NCI-H1436 (cell line): Measurements from ENCODE around the gene INPPL1.
"Not testable (repeated sequence)": the region's sequence is repeated elsewhere in the genome, so short reads cannot be mapped to it uniquely, and the experiment has no call there.

Source experiments
- DNase-seq: peaks from one replicate; lab custom pipeline; 2025; lab: John Stamatoyannopoulos, UW

INPPL1 gene

DNA sequence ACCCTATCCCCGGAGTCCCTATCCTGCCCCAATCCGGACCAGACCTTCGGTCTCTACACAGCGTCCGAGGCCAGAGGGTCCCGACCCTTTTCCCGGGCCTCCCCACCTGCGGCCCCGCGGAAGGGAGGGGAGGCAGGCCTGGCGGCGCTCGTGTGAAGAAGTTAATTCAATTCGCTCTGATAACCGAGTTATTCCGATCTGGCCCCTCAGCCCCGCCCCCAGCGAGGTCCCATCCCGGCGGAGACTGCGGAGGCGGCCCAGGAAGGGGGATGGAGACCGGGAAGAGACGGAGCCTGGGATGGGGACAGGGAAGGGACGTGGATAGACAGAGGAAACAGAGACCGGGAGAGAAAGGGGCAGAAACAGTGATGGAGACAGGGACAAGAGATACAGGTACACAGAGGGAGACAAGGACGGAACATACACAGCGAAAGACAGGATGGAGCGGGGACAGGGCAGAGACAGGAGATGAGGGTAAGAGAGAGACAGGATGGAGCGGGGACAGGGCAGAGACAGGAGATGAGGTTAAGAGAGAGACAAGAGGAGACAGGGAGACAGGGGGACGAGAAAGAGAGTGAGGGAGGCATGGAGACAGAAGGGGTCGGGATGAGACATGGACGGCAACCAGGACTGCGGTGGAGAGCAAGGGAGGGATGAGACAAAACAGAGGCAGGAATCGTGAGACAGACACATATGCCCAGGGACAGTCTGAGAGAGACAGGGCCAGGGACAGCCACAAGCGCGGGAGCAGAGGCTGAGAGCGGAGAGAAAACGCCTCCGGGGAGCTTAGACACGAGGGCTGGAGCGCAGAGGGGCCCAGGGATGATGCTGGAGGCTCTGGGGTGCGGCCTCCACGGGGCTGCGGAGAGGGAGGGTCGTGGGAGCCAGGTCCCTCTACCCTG lies 20.0 kb downstream of the INPPL1 start:
- no peak for DNase-seq

DNA sequence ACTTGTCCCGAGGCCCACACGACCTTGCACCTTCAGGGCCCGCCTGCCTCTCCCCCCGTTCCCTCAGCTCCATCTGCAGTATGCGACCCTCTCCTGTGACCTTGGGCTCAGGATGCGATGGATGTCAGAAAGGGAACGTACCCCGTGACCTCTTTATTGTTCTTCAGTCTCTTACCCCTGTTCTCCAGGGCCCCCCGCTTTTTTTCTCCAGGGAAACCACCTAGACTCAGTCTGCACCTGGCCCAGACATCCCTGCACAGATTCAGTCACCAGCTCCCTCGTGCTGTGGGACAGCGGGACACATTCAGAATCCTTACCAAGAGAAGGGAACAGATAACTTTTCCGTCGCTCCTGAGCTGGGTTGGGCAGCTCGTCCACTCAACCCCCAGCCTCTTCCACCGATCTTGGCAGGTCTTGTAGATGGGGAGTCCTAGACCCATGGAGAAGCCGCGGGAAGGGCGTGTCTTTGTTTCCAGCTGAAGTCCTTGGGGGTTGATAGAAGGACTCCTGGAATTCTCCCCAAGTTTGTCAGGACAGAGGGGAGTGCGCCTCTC lies 20.8 kb downstream of the INPPL1 start:
- no peak for DNase-seq

DNA sequence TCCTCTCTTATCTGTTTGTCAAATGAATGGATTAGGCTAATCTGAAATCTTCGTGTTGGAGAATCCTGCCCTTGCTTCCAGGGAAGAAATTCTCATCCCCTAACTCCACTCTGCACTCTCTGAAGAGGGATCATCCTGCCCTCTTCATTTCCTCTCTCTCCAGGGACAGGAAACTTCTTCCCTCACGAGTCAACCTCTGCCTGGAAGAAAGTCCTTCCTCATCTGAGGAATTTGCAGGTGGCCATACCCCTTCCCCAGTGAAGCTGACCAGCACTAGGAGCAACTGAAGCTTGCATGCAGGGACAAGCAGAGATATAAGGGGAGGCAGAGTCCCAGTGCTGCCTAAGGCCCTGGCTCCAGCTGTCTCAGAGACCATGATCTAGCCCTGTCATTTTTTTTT lies 23.0 kb downstream of the INPPL1 start:
- DNase-seq, result no peak

DNA sequence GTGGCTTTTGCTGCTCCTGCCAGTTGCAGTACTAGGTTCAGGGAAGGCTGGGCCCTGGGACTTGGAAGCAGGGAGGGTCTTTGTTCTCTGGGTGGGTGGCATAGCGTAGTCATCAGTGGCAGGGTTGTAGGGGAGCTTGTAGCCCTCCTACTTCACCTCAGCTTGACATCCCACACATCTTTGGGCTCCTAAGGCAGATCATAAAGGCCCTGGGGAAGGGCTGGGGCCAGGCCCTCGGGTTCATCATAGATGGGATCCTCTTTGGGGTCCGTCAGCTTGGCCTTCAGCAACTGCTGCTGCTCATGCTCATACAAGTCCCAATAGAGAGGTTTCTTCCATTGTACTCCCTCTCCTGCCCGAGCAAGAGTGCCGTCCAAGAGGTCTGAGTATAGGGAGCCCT lies 25.4 kb downstream of the INPPL1 start:
- no peak for DNase-seq

DNA sequence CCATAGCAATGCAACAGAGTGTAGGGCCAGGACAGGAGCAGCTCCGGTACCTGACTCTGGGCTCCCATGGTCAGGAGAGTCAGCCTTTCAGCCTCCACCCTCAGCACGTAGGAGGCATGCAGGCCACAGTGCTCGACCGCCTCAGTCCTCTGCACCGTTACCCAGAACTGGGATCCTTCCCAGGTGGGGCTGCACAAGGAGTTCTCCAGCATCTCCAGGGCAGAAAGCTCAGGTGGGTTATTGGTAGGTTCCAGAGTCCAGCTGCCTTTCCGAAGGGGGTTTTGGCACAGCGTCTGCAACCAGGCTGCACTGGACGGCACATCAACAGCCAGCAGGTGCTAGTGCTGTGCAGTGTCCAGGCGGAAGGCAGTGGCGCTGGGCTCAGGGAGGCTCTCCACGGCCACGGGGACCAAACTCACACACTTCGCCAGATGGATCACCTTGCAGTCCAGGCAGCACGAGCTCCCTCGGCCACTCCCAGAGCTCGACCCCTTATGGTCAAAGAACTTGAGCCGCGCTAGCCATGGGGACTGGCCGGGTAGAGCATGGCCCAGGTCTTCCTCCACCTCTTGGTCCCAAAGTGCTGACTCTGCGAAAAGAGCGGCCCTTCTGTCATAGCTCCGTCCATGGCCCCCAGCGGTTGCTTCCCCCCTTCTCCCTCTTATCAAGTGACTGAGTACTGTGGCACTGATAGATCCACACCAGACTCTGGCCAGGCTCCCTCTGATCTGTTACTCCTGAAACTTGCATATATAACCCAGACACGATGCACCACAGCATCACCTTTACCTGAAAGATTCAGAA lies 26.3 kb downstream of the INPPL1 start:
- DNase-seq, result no peak

DNA sequence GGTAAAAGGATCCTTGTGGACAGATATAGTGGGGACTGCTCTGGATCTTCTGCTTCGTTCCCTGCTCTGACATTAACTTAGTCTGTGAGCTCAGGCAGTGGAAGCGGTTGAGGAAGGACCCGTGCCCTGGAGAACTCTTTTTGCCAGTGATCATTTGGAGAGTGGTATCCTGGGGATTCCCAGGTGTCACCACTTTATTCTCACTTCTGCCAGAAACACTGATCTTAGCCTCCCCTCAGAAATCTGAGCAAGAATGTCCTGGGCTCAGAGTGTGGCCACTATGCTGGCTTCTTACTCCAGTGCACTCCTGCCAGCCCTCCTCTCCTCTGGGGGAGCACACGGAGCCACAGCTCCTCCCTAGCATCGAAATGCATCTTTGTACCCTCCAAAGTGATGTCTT lies 27.0 kb downstream of the INPPL1 start:
- DNase-seq, result no peak

DNA sequence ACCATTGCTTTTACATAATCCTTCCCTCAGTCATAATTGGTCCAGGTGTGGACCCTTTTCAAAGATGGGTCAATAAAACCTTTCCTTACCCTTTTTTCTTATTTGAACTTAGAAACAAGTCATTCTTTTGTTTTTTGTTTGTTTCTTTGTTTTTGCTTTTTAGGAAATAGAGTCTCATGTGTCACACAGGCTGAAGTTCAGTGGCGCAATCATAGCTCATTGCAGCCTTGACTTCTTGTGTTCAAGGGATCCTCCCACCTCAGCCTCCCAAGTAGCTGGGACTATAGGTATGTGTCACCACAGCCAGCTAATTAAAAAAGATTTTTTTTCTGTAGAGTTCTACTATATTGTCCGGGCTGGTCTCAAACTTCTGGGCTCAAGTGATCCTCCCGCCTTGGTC lies 28.8 kb downstream of the INPPL1 start:
- DNase-seq, result no peak

DNA sequence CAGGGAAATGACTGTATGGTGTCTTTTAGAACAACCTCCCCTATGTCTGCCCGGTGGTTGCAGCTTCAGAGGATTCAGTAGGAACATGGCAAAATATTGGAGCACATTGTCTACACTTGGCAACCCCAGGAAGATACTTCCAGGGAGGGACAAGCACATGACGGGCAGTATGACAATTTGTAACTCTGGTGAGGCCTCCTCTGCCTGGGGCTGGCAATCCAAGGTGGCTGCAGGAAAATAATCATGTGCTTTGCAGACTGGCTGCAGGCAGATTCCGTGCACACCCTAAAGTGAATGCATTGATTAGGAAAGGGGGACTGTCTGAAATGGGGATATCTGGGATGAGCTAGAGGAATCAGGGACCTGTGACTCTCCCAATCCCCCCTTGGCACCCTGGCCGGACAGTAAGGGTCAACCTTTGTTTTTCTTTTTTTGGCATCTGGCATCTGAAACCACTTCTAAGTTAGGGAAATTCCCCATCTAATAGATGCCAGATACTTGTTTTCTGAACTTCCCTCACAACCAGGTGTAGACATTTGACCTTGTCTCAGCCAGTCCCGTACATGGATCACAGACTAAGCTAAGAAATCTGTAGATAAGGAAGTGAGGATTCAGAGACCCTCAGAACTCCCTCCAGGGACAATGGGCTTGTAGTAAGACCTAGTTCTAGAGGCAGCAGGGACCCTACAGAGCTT lies 29.9 kb downstream of the INPPL1 start:
- DNase-seq, result no peak

DNA sequence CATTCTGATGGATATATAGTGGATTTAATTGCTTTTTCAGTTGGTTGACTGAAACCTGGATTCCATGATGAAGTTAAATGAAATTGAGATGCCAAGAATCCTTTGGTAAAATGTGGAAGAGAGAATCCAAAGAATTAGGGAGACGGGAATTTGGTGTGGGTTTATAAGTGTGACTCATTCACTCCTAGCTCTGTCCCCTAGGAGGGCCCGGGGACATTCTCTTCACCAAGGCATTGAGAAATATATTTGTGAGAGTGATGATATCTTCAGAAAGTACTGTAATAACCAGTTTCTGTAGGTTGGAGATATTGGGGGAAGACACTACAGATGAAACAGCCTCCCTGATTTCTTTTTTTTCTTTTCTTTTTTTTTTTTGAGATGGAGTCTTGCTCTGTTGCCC lies 33.0 kb downstream of the INPPL1 start:
- DNase-seq, result no peak

DNA sequence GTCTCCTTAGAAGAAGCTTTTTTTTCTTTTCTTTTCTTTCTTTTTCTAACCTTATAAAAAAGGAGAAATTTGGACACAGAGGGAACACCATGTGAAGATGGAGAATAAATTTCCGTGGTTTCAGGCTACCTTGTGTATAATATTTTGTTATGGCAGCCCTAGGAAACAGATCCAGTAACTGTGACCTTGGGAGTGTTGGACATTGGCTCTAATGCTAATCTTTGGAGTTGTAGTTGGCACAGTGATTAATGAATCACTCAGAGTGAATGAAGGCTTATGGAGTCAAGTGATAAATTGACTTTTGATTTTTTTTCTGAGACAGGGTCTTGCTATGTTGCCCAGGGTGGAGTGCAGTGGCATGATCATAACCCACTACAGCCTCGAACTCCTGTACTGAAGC lies 34.9 kb downstream of the INPPL1 start:
- DNase-seq, result no peak

DNA sequence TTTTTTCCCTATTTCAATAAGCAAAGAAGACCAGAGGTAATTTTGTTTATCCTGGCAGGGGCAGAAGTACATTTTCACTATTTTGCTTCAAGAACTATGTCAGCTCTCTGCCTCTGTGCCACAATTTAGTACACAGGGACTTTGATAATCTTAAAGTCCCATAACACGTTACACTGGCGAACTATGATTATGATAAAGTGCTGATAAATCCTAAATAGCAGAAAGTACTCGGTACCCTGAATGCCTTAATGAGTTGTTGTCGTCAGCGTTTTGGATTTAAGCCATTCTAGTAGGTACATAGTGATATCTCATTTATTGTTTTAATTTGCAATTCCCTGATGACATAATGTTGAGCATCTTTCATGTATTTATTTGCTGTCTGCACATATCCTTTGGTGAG lies 36.0 kb downstream of the INPPL1 start:
- DNase-seq, result no peak

DNA sequence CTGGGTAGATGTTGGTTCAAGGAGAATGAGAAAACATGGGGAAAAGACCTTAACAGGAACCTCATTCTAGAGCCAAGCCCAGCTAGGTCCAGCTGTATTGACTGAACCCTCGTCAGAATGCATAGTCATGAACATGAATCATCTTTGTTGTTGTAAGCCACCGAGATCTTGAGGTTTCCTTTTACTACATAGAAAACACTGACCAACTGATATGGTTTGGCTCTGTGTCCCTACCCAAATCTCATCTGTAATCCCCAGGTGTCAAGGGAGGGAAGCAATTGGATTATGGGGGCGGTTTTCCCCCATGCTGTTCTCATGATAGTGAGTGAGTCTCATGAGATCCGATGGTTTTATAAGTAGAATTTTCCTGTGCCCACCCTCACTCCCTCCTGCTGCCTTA lies 38.8 kb downstream of the INPPL1 start:
- DNase-seq, result no peak

DNA sequence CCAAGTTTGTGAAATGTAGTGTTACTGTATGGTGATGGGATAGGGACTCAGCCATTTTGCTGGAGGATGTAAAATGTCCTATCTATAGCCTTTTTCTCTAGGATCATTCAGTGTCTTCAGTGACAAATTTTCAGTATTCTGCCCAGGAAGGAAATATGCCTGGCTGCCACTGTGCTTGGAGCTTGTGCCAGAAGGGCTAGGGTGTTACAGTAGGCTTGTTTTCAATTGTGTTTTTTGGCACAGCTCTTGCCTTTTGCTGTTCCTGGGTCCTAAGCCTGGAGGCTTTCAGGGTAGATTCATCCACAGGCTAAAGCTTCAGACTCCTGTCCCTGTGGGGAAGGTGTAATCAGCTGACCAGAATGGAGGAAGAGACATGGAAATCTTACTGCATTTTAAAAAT lies 41.4 kb downstream of the INPPL1 start:
- DNase-seq, result no peak

DNA sequence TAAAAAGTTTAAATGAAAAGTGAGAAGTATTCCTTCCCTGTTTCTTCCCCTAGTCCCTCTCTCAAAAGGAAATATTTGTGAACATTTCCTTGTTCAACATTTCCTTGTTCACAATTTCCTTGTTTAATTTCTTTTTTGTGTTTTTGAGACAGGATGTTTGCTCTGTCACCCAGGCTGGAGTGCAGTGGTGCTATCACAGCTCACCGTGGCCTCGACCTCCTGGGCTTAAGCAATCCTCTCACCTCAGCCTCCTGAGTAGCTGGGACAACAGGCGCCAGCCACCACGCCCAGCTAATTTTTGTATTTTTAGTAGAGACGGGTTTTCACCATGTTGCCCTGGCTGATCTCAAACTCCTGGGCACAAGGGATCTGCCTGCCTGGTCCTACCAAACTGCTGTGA lies 42.4 kb downstream of the INPPL1 start:
- not testable (repeated sequence) for DNase-seq

DNA sequence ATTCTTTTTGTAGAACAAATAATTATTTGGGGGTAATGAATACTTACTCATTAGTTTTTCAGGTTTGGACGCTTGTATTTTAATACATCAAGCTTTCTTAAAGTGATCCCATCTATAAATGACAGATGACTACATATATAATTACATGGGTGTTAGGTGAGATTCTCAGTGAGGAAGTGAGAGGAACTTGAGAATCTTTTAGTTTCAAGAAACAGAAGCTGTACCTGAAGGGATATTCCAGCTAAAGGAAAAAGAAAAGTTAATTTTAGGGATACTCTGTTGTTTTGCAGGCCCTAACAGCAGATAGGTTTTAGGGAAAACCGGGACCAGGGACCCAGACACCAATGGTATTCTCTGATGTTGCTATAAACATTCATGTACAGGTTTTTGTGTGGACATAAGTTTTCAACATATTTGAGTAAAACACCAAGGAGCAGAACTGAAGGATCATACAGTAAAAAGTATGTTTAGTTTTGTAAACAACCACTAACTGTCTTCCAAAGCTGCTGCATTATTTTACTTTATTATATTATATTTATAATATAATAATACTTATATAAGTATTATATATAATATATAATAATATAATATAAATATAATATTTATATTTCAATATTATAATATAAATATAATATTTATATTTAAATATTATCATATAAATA lies 43.5 kb downstream of the INPPL1 start:
- no peak for DNase-seq

DNA sequence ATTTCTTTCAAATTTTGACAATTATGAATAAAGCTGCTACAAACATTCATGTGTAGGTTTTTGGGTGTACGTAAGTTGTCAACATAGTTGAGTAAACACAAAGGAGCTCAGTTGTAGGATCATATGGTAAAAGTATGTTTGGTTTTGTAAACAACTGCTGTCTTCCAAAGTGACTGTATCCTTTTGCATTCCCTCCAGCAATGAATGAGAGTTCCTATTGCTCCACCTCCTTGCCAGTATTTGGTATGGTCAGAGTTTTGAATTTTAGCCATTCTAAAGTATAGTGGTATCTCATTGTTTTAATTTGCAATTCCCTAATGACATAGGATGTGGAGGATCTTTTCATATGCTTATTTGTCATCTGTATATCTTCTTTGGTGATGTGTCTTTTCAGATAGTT lies 47.4 kb downstream of the INPPL1 start:
- no peak for DNase-seq

DNA sequence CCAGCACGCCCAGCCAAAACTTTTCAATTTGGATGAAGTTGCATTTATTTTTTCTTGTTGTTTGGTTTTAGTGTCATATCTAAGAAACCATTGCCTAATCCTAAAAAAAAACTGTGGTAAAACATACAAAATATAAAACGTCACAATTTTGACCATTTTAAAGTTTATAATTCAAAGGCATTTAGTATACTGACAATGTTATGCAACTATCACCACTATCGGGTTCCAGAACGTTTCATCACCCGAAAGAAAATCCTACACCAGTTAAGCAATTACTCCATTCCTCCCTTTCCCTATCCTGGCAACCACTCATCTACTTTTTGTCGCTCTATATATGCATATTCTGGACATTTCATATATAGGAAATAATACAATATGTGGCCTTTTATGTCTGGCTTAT lies 49.9 kb downstream of the INPPL1 start:
- DNase-seq, result no peak

DNA sequence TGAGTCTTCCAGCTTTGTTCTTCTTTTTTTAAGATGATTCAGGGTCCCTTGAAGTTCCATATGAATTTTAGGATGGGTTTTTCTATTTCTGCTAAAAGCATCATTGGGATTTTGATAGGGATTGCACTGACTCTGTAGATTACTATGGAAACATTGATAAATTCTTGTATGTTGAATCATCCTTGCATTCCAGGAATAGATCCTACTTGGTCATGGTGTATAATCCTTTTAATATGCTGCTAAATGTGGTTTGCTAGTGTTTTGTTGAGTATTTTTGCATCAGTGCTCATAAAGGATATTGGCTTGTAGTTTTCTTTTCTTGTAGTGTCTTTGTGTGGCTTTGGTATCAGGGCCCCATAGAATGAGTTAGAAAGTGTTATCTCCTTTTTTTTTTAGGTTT lies 54.3 kb downstream of the INPPL1 start:
- no peak for DNase-seq

DNA sequence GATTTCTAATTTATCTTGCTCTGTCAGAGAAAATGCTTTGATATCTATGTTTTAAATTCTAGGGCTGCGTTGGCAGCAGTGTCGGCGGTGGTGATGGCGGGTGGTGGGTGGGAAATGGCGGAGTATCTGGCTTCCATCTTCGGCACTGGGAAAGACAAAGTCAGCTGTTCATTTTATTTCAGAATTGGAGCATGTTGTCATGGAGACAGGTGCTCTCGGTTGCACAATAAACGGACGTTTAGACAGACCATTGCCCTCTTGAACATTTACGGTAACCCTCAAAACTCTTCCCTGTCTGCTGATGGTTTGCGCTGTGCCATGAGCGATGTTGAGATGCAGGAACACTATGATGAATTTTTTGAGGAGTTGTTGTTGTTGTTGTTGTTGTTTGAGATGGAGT lies 55.5 kb downstream of the INPPL1 start:
- no peak for DNase-seq

DNA sequence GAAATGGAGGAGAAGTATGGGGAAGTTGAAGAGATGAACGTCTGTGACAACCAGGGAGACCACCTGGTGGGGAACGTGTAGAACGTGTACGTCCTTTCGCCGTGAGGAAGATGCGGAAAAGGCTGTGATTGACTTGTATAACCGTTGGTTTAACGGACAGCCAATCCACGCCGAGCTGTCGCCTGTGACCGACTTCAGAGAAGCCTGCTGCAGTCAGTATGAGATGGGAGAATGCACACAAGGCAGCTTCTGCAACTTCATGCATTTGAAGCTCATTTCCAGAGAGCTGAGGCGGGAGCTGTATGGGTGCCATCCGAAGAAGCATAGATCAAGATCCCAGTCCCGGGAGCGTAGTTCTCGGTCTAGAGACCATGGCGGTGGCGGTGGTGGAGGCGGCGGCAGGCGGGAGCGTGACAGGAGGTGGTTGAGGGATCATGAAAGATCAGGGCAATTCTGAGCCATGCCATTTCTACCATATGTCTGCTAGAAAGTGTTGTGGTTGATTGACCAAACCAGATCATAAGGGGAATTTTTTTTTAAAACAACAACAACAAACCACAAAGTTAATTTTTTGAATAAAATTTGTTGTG lies 56.3 kb downstream of the INPPL1 start:
- DNase-seq, result no peak

DNA sequence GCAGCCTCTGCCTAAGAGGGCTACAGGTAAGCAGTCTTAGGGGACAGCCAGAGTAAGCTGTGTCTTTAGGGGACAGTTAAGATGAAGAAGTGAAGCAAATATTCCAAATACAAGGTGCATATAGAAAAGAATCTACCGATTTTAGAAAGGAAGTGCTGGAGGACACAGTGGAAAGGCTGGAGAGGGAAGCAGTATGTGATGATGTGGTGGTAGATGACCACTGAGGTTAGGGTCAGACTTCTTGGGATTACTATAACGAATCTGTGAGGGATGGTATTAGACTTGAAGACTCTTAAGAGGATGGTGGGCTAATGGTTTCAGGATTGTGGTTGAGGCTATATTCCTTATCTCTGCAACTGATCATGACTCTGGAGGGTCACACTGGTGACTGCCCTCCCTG lies 59.4 kb downstream of the INPPL1 start:
- DNase-seq, result no peak

DNA sequence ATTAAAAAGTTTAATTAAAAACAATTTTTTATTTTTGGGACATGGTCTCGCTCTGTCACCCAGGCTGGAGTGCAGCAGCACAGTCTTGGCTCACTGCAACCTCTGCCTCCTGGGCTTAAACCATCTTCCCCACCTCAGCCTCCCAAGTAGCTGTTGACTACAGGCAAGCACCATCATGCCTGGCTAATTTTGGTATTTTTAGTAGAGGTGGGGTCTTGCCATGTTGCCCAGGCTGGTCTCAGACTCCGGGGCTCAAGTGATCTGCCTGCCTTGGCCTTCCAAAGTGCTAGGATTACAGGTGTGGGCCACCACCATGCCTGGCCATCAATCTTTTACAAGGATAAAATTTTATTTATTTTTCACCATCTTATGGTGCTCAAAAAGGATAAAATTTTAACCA lies 62.7 kb downstream of the INPPL1 start:
- no peak for DNase-seq
